Prostate gland (tissue), 2 donors: ENCODE results near the gene SOWAHC. TPM values are rescaled to one million over a fixed set of nuclear protein-coding genes. Genes with fewer than 3 reads are reported as not detected.
A peak's percentile ranks its signal among the peaks of the same experiment; 100 is the strongest.
"Not testable (repeated sequence)": the region's sequence is repeated elsewhere in the genome, so short reads cannot be mapped to it uniquely, and the experiment has no call there.

Experiments used
- DNase-seq: peaks from one replicate; pipeline ENCODE4 v3.0.0-alpha.2; 2019; ENCODE audit warnings: low spot score
- H3K27ac ChIP-seq, 2 donors: fragments of 200-600 bp; sonication (generic); 2 replicates each; pipeline ENCODE4 v1.5.1; 2017 to 2019
- H3K27me3 ChIP-seq: fragments of 200-600 bp; sonication (generic); replicated peaks from 2 replicates; pipeline ENCODE4 v1.5.1; 2019; ENCODE audit not compliant: insufficient read depth
- H3K36me3 ChIP-seq, 2 donors: fragments of 200-600 bp; sonication (generic); 1 replicate in 1 of 2; 2 replicates in 1 of 2; pipeline versions ENCODE4 v1.5.1 to v1.8.1; 2017 to 2019
- H3K4me1 ChIP-seq: fragments of 200-600 bp; sonication (generic); replicated peaks from 2 replicates; pipeline ENCODE4 v1.5.1; 2019
- H3K4me3 ChIP-seq, 2 donors: fragments of 200-600 bp; sonication (generic); 2 replicates each; pipeline ENCODE4 v1.5.1; 2017 to 2019
- H3K9me3 ChIP-seq: fragments of 200-600 bp; sonication (generic); 2 replicates; pipeline ENCODE4 v1.5.1; 2017
- CTCF ChIP-seq, 4 experiments: fragments of 200-600 bp in 2 of 4; fragments of 450-650 bp in 2 of 4; sonication (generic) in 2 of 4; IDR thresholded peaks; 1 replicate in 3 of 4; 2 replicates in 1 of 4; pipeline ENCODE4 v1.5.1; 2016 to 2019; ENCODE audit warnings: antibody characterized with exemption in 4 of 4, mild to moderate bottlenecking in 2 of 4, moderate library complexity in 2 of 4
- POLR2A ChIP-seq: fragments of 450-650 bp; IDR thresholded peaks from one replicate; pipeline ENCODE4 v1.6.1; 2016; ENCODE audit warnings: antibody characterized with exemption, mild to moderate bottlenecking
- POLR2AphosphoS5 ChIP-seq: sonication (generic); formaldehyde crosslinking; IDR thresholded peaks from one replicate; pipeline ENCODE4 v1.6.1; 2017; ENCODE audit warnings: antibody characterized with exemption
- WGBS: methylation state at CpG from one replicate; pipeline ENCODE4 v1.1.5; 2018; 5-methylcytosine and 5-hydroxymethylcytosine counted together
- intact Hi-C: fragments of 100-400 bp; cut with DNase I; formaldehyde crosslinking; loops from one replicate; pipeline ENCODE4 v1.14.2; 2022
- total RNA-seq, 2 donors: library from RNA; depleted of rRNA; stranded (reverse); fragments of >200 nt; gene quantifications; one replicate each; pipeline ENCODE4 v1.1.0, GENCODE V29; 2016

The SOWAHC gene
- total RNA-seq, 2 donors from 2014 or later: 20.7 to 24.9 TPM

GRCh38 chr2:109638795-109639194 is 24.6 kb downstream of the SOWAHC start:
- intact Hi-C loops: no loop called here
- Histone ChIP-seq H3K9me3 (no peaks in the 10 kb centered on the region), H3K27ac (no peak overlapping the region), H3K4me3 (no peak overlapping the region), H3K36me3 (no peaks in the 10 kb centered on the region), H3K4me1 (no peaks in the 10 kb centered on the region), H3K27me3 (no peaks in the 10 kb centered on the region)
- 43% methylated on average over 3 of the region's 3 CpGs for WGBS
- no peak for DNase-seq
- TF ChIP-seq POLR2AphosphoS5: no peak
- TF ChIP-seq POLR2A: no peak
- no peak for TF ChIP-seq CTCF (IDR thresholded peaks at IDR 0.05)

GRCh38 chr2:109640000-109640399 is 25.8 kb downstream of the SOWAHC start:
- intact Hi-C loops, H3K27me3 ChIP-seq, DNase-seq, H3K27ac ChIP-seq, H3K4me1 ChIP-seq, H3K36me3 ChIP-seq, H3K9me3 ChIP-seq, H3K4me3 ChIP-seq: not testable (repeated sequence)
- 95% methylated on average over 9 of the region's 9 CpGs for WGBS

- peak; percentile 72 for DNase-seq
- H3K36me3 ChIP-seq: no peaks in the 10 kb centered on the region
- WGBS: 34% methylated on average over 12 of the region's 12 CpGs
Measured at GRCh38 chr2:109644571-109645275, 30.6 kb downstream of the SOWAHC start.

GRCh38 chr2:109645412-109646184 is 31.4 kb downstream of the SOWAHC start:
- TF ChIP-seq POLR2A (no peak), POLR2AphosphoS5 (no peak), CTCF (IDR thresholded peaks at IDR 0.05) (no peak)
- no peak overlapping the region for H3K4me3 ChIP-seq
- H3K4me1 ChIP-seq: peaks cover 9% of the 10 kb centered on the region
- H3K27me3 ChIP-seq: no peaks in the 10 kb centered on the region
- peak overlapping the region; percentile 61 to 68 for H3K27ac ChIP-seq
- no peaks in the 10 kb centered on the region for H3K9me3 ChIP-seq
- WGBS: 85% methylated on average over 14 of the region's 14 CpGs
- intact Hi-C loops: no loop called here
- no peak for DNase-seq
- H3K36me3 ChIP-seq: no peaks in the 10 kb centered on the region

More at GRCh38 chr2:109644571-109645275, 30.6 kb downstream of the SOWAHC start:
- no peak for TF ChIP-seq POLR2A
- no peak for TF ChIP-seq CTCF (IDR thresholded peaks at IDR 0.05)
- TF ChIP-seq POLR2AphosphoS5: peak; percentile 77
- H3K27me3 ChIP-seq: no peaks in the 10 kb centered on the region
- no peaks in the 10 kb centered on the region for H3K9me3 ChIP-seq
- H3K27ac ChIP-seq: peak overlapping the region; percentile 61 to 68
- no peak overlapping the region for H3K4me3 ChIP-seq
- peaks cover 9% of the 10 kb centered on the region for H3K4me1 ChIP-seq
- intact Hi-C loops: no loop called here

- no peak overlapping the region for H3K27ac ChIP-seq
- no peak for DNase-seq
- no peaks in the 10 kb centered on the region for H3K36me3 ChIP-seq
- peaks cover 9% of the 10 kb centered on the region for H3K4me1 ChIP-seq
- H3K4me3 ChIP-seq: no peak overlapping the region
- H3K27me3 ChIP-seq: no peaks in the 10 kb centered on the region
- H3K9me3 ChIP-seq: no peaks in the 10 kb centered on the region
- intact Hi-C loops: no loop called here
- TF ChIP-seq POLR2A (no peak), CTCF (IDR thresholded peaks at IDR 0.05) (no peak), POLR2AphosphoS5 (no peak)
- 88% methylated on average over 8 of the region's 8 CpGs for WGBS
Measured at GRCh38 chr2:109646961-109647360, 32.8 kb downstream of the SOWAHC start.
